Effector CD8-positive, alpha-beta T cell (primary cell): ENCODE results near the gene TOX3.

Experiments used
- DNase-seq: peaks from one replicate; lab custom pipeline; 2025; lab: John Stamatoyannopoulos, UW

TOX3 gene

DNA sequence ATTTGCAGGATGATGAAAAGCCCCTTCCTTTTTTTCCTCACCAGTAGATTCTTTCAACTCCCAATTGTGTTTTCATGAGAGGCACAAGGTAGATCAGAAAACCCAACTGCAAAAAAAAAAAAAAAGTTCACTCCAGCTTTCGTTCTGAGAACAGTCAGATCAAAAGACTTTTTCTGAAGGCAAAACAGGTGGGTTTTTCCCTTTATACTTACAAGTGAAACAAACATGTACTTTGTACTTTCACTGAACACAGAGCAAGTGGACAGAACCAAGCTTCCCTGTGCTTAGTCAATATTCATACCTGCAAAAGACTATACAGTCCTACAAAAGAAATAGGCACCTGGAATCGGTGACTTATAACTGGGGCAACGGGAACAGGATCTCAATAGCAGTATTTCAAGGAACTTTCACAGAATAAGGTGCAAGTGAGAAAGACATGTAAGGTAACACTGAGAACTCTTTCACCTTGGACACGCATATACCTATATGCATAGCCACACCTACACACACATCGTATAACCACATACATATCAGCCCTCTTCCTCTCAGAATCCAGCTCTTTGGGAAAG, 54.1 kb downstream of the TOX3 start:
- no peak for DNase-seq

DNA sequence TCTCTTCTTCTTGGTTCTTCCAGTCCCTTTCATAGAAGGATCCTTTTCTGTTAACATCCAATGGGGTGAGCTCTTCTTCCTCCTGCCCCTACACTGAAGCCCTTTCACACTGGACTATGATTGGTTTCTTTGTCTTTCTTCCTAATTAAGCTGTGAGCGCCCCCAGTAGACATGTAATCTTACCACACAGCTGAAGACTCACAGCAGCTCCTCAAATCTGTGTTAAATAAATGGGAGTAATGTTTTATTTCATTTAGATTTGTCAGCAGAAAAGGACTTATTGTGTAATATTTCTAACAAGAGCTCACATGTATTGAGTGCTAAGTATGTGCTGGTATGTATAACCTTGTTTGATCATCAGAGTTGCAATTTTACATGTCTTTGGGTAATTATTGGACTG, 55.7 kb downstream of the TOX3 start:
- no peak for DNase-seq

DNA sequence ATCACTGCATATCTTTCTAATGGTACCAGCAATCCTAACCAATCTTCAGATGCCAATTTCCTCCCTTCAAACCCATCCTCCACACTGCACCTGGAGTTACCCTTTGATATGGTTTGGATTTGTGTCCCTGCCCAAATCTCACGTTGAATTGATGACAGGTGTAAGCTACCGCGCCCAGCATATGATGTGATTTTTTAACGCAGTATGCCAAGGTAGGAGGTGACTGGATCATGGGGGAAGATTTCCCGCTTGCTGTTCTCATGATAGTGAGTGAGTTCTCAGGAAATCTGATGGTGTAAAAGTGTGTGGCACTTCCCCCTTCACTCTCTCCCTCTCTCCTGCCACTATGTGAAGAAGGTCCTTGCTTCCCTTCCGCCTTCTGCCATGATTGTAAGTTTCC, 57.0 kb downstream of the TOX3 start:
- no peak for DNase-seq

DNA sequence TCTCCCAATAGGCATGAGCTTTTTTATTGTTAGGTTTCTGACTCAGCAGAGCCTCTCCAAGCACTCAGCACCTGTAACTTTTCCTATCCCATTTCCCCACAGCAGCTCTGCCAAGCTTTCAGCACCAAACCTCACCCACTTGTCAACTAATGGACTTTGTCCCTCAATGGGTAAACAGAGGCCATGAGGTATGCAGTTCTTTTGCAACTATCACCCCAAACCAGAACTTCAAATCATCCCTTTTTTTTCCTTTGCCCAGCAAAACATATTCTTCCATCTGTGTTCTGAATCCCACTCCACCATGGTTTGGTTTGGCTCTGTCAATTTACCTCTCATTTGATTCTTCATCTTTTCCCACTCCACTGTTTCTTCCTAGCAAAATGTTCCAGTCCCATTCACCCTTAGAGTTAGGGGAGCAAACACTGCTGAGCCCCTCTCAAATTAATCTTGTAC, 58.1 kb downstream of the TOX3 start:
- DNase-seq = no peak

DNA sequence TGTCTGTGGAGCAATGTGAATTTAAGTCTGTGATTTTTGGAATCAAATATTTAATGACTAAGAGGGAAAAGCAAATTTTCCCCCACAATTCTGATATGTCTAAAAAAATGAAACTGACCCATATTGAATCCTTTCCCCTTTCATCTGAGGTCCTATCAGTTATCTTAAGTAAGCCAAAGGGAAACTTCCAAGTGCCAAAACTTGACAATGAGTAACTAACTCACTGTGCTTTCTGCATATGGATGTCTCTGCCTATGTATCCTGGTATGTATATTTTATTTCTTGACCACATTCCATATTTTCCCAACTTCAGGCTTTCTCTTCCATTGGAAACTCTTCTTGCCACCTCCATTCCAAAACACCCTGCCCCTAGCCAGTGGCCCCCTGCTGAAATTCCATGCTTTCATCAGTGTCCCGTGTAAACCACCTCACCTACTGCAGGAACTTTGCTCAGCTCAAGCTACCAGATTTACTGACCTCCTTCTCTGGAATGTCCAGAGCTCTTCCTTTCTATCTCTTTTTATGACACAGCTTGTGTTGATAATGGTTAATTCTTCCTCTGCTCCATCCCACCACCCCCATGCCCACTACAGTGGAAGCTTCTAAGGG, 59.0 kb downstream of the TOX3 start:
- no peak for DNase-seq

DNA sequence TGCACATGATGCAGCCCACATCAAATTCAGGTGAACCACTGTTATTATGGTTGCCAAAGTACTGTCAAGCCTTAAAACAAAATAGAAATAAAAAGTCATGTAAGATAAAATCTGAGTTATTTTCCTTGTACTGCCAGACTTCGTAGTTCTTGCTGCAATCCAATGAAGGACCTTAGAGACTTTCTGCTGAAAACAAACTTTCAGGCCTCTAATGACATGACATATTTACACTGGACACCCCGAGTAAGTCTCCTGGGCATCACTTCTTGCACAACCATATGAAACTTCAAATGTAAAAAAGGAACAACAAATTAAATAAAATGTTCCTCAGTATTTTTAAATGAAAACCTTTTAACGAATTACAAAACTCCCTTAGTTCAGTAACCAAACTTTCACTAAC, 66.7 kb downstream of the TOX3 start:
- DNase-seq = no peak

DNA sequence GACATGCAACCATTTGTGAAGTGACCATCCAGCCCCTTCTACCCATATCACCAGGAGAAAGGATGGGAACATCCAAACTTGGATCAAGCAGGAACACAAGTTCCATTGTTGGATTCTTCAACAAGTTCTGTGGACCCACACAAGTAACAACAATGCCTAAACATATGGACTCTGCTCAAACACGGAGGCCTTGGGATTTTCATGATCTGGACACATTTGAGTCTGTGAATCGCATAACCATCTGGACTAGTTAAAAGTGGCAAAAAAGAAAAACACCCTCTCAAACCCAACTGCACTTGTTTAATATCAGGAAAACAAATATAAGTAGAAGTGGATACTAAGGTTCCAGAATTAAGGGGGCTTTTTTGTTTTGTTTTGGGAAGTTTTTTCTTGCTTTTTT, 70.8 kb downstream of the TOX3 start:
- DNase-seq = no peak

DNA sequence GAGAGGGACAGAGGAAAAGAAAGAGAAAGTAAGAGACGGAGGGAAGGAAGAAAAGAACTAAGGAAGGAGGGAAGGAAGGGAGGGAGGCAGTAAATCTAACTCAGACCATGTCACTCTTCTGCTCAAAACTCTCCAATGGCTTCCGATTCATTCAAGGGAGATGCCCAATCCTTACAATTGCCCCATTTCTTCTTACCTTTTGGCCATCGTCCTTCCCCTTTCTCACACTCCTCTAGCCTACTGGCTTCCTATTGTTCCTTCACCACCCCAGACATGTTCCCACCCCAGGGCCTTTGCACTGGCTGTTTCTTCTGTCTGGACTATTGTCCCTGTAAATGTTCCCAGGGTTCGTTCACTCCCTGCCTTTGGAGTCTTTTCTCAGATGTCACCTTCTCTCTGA, 72.3 kb downstream of the TOX3 start:
- DNase-seq = no peak

DNA sequence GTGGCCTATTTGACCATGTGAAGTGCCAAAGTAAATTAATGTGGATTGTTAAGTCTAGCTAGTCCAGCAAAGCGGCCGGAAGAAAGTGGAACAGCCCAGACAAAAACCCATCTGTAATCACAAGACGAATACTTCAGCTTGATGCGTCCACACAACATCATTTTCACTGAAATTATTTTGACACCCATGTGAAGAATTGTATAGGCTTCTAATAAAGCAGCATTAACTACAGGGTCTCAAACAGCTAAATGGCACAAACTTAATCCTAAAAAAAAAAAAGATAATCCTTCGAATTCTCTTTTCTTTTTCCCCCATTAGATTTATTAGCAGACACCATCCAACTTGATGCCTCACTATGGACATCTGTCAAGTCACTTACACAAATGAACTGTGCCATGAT, 73.8 kb downstream of the TOX3 start:
- DNase-seq = no peak

DNA sequence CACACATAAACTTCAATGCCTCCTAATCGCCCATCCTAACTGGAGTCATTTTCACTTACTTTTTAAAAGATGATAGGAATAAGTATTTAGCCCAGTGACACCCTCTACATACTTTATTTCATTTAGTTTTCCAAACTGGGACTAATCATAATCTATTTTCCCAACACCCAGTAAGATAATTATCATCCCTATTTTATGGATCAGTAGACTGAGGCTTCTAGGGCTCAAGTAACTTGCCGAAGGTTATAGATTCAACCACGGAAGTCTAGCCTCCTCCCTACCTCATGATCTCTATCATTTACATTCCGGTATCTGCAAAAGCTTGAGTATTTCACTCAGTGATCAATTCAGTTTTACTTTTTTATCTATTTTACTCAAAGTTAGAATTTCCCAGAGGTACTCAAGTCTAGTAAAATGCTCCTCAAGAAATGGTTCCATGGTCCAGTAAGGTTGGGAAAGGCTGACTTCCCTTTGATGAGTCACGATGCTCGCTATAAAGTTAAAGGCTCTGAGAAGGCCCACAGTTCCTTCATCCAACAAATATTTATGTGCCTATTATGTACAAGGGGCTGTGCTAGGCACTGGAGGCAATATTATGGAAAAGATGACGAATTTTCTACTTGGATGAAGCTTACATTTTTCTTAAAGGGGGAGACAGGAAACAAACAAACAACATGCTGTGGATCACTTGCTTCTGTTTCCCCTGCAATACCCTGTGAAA, 75.1 kb downstream of the TOX3 start:
- no peak for DNase-seq

DNA sequence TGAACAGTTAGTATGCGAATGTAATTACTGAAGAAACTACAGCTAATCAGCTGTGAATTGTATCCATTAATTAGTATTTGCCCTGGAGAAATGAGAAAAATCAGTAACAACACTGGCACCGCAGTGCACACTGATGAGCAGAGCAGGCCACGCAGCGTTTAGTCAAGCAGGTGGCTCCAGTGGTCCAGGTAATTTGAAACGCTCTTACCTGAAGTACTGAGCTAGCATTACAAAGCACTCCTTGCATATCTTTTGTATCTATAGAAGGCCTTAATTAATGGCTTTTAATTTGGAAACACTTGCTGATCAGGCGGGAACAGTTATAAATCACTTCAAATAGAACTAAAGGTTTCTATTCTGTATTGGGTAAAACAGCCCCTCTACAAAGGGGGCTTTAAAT, 76.4 kb downstream of the TOX3 start:
- DNase-seq = no peak

DNA sequence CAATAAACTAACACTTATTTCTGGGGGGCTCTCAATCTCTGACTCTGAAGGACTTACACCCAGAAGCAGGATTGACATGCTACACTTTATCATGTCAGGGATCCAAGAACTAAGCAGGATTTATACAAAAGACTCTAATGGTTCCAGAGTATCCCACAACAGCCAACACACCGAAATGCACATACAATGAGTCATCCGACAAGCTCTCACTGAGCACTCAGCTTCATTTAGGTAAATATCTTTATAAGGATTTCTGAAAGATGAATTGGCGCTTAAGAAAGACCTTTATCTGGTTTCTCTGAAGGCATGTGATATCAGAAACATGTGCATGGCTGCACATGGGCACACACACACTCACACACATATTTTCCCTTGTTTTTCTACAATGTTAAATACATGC, 77.2 kb downstream of the TOX3 start:
- DNase-seq = no peak

DNA sequence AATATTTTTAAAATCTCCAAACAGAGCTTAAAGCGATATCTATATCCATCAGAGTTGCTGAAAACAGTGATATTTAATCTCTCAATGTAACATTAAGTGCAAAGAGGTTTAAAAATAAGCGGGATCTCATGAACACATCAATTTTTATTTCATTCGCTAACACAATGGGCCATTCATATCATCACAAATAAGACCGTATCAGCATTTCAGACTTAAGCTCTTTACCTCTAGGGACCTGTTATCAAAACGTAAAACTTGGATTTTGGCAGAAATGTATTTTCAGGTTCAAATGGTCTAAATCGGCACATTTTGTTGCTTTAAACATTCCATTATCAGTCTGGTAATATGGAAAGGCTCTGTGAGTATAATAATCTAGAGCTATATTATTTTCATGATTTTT, 77.9 kb downstream of the TOX3 start:
- no peak for DNase-seq

DNA sequence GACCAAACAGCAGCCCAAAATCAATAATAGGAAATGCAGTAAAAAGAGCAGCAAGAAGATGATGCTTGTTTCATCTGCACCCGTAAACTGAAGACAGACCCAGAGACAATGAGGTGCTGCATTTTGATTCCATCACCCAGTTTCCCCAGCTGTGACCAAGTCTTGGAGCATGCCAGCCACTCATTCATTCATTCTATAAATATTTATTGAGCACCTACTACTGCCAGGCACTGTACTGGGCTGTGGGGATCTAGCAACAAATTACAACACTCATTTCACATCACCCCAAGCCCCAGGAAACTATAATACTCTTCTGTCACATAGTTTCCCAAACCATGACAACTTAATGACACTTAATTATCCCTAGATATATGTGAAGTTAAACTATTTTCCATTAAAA, 79.2 kb downstream of the TOX3 start:
- no peak for DNase-seq

DNA sequence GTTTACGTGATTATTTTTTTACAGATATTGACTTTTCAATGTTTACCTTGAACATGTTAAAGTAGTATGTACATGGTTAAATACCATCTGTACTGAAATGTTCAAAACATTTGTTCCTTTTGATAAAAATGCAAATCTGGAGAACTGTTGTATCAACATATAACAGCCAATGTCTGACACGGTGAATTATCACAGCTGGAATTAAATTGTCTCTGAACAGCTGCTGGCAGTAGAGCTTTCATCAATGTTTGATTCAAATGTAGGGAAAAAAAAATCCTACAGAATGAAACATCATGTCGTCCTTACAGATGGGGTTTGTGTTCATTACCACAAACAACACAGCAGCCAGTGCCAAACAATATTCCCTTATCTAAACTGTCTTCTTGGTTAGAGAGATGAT, 79.9 kb downstream of the TOX3 start:
- DNase-seq = no peak

DNA sequence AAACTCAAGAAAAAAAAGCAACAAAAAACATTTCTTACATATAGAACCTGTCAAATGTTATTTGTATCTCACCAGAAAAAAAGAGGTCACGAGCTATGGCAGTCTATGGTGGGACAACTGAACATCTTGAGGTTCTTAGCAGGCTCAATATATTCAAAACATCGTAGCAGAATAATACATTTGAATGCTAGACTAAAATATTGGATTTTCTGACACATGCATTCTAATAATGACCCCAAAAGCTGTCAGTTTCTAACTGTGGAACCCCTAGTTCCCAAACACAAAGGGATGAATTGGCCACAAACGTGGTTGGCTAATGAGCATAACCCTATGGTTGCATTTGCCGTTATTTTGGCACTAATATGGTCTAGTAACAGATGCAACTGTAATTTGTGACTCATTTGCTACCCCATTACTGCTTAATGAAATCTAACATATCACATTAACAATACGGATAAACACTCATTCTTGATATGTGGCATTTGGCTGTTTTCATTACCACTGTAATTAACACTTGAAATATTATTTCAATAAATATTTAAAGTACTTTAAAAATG, 81.2 kb downstream of the TOX3 start:
- no peak for DNase-seq

DNA sequence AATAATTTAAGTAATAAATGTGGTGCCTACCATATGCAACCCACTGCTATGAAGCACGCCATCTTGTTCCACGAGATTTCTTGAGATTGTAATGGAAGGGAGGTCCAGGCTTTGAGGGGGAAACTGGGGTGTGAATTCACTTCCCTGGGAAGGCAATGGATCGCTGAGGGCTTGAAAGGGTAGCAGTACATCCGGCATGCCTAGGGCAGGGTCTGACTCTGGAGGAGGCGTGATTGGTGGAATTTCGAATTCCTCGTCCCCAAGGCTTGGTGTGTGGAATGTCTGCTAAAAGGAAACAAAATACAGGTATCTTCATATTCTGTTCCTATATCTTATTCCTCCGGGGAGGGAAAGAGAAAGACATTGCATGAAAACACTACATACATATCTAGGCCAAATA, 83.0 kb downstream of the TOX3 start:
- DNase-seq = no peak

DNA sequence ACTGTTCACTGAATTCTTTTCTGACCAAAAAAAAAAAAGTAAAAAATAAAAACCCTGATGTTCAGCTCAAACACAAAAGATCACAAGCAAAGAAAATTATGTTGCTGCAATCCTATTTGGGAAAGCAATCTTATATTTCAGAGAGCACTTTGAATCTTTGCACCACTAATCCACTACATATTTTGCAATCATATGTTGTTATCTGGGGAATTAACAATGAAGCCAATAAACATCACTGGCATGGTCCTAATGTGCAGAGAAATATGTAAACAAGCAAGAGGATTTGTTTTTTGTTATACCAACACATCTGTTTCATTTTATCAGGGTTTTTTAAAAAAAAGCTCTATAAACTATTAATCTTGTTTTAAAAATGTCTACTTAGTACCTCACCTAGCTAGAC, 84.1 kb downstream of the TOX3 start:
- DNase-seq = no peak

DNA sequence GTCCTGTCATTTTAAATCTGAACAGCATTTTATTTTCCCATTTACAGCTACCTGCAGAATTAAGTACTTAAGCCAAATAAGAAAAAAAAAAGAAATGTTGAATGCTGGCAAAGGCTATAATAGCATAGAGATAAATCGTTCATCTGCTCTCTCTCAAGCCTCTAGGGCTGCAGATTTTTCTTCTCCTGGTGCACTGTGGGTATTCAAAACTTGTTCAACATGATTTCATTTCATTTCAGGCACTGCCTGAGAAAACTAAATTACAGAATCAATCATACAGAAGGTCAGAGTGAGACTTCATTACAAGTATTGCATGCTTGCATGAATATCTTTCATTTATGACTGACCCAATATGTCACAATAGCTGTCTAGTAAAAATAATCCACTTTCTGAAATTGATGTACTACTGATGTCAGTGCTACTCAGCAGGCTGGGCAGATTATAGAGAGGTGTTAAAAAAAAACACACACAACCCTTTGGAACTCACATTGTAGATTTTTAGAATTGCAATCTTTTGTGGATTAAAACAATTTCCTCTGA, 86.2 kb downstream of the TOX3 start:
- no peak for DNase-seq

DNA sequence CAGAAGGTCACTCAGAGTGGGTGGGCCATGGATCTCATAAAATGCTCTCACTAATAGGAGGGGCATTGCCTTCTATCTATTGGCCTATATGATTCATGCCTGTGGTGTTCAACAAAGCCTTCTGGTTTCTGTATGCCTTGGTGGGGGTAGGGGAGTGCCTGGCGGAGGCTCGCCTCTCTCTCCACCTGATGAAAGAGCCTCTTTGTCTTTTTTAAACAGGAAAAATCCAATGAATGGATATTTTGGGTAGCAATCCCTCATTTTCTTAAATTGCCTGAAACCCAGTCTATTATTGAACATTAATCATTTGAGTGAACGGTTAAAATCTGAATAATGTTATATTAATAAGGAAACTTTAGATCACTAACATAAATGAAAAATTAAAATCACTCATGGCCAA, 90.6 kb downstream of the TOX3 start:
- no peak for DNase-seq

DNA sequence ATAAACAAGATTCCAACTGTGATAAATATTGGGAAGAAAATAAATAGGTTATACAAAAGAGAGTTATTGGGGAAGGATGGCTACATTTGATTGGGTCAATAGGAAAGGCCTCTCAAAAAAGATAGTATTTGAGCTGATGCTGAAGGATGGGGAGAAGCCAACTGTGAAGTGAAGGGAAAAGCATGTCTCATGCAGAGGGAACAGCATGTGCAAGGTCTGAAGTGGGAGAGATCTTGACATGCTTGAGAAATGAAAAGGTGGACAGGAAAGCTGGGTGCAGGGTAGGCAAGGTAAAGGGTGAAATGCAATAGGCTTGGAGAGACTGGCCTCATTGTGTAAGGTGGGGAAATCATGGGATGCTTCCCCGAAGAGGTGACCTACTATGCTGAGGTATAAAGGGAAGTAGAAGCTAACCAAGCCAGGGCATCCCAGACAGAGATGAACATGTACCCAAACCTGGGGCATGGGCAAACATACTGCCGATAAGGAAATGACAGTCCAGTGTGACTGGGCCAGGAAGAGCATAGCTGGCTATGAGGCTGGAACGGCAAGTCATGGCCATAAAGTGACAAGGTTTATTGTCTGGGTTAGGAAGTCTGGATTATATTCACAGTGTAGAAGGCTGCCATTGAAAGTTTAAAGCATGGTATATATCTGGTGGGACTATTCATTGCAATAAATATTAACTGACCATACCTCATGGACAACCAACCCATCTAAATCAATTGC, 91.2 kb downstream of the TOX3 start:
- no peak for DNase-seq

DNA sequence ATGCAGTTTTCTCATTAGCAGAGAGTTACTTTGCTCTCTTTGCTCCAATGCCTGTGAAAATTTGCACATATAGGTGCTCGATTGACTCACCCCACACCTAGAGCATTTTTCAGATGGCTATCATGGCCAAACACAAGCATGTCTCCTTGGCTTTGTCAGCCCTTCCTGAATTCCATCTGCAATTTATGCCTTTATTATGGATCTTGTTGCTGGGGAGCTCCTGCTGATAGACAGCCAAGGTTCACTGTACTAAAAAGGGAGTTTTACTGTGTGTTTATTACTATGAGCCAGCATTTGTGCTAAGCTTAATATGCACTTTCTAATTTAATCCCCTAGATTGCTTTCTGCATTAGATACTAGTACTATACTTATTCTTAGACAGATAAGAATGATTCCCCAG, 93.3 kb downstream of the TOX3 start:
- DNase-seq = no peak
